ENCODE data around the gene OTUB1. TPM values are rescaled to one million over a fixed set of nuclear protein-coding genes. Genes with fewer than 3 reads are reported as not detected.

The OTUB1 gene
- total RNA-seq, 1 donor from 2014 or later, result 71.0 TPM

- DNase-seq (ENCODE audit: low read depth), result no peak
These were observed 18.3 kb downstream of the OTUB1 start for GRCh38 chr11:64004590-64004984.

DNA sequence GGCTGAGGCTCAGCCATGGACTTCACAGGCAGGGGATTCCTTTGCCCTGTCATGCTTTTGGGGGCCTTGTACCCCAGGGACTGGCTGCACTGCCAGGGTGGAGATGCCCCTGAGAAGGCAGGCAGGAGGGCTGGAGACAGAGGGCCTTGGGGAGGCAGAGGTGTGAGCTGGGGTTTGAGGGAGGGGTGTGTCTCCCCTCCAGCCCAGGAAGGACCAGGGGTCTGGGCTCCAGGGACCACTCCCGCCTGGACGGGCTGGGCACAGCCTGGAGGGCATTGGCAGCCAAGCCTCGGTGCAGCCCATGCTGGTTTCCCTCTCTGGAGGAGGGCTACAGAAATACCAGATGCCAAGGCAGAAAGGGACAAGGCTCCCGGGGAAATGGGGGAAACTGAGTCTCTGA lies 19.5 kb downstream of the OTUB1 start:
- no peak for DNase-seq (ENCODE audit: low read depth)

DNA sequence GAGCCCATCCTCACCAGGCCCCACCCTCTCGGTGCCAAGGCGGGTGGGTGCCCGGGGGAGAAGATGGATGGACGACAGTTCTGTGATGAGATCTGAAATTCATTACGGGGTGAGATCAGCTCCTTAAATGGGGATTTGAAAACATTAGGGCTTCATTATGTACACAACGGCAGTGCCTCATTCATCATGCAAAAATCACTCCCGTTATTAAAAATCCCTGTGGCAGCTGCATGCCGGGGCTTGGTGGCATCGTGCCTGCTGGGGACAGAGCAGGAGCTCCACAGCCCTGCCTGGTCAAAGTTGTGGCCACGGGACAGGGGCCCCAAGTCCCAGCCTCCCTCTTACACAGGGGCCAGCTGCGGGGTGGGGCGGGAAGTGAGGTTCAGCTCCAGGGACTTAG lies 20.2 kb downstream of the OTUB1 start:
- DNase-seq (ENCODE audit: low read depth), result no peak

DNA sequence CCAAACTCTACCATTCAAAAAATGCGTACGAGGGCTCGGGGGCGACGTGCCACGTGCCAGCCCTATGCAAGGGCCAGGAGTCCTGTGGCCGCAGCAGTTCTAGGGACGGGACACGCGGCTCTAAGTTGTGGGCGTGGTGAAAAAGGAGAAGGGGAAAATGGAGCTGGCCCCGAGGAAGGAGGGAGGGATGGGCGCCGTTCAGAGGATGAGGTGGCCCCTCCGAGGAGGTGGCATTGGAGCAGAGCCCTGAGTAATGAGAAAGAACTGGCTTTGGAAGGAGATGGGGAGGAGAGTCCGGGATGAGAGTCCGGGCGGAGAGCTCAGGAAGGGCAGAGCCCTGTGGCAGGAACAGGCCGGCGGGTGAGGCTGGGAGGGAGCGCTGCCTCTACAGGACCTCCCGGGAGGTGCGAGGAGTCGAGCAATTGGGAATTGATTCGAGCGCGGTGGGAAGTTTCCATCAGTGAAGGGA lies 21.0 kb downstream of the OTUB1 start:
- DNase-seq (ENCODE audit: low read depth), result peak; percentile 7

GRCh38 chr11:64007629-64008282 lies 21.5 kb downstream of the OTUB1 start:
- no peak for DNase-seq (ENCODE audit: low read depth)

DNA sequence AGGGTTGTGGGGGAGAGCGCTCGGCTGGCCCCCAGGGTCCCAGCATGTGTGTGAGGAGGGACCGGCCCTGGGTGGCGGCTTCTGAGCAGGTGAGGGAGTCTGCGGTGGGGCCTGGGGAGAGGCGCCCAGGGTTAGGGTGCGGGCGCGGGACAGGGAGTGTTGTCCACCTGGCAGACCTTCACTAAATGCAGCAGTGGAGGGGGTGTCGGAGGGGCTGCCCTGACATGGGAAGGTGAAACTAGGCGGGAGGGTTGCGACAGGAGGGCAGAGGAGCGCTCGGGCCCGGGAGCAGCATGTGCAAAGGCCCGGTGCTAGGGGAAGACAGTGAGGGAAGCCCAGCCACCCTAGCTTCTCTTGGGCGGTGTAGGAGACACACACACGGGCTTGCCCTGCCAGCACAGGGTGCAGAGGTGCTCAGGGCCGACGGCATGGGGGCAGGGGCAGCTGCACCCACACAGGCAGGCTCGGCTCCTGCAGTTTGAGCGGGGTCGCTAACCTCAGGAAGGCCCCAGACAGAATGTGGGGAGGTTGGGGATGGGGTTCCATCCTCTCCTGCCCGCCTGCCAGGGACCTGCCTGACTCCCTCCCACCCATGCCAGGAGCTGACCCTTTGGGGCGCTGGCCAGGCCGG lies 22.2 kb downstream of the OTUB1 start:
- DNase-seq (ENCODE audit: low read depth), result no peak

DNA sequence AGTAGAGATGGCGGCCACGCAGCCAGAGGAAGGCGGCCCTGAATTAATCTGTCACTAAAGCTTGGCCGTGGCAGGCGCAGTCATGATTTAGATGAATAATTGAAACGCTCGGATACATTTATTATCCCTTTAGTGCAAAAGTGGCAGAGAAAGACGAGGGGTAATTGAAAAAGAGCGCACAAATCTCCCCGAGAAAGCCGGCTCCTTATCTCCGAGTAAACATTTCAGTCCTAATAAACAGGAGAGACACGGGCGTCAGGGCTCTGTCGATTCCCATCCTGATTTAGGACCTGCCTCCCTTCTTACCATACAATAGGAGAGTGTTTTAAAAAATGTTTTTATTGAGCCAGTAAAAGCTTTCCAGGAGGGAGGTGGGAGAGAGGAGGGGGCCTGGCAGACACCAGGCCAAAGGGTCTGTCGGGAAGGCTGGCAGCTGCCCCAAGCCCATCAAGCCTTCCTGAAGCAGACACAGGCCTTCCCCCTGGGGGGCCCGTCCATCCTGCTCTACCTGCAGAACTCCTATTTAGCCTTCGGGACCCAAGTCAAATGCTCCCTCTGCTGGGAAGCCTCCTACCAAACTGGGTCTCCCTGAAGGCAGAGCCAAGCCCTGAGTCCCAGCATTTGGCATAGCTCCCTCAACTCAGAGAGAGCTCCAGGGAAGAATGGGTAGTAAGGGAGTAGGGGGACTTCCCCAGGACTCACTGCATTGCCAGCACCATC lies 22.8 kb downstream of the OTUB1 start:
- DNase-seq (ENCODE audit: low read depth), result no peak

GRCh38 chr11:64009710-64010109 lies 23.5 kb downstream of the OTUB1 start:
- no peak for DNase-seq (ENCODE audit: low read depth)

DNA sequence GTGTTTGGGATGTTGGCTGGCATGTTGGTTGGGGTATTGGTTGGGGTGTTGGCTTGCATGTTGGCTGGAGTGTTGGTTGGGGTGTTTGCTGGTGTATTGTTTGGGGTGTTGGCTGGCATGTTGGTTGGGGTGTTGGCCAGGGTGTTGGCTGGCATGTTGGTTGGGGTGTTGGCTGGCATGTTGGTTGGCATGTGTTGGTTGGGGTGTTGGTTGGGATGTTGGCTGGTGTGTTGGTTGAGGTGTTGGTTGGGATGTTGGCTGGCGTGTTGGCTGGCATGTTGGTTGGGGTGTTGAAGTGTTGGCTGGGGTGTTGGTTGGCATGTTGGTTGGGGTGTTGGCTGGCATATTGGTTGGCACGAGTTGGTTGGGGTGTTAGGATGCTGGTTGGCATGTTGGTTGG lies 24.5 kb downstream of the OTUB1 start:
- no peak for DNase-seq (ENCODE audit: low read depth)

DNA sequence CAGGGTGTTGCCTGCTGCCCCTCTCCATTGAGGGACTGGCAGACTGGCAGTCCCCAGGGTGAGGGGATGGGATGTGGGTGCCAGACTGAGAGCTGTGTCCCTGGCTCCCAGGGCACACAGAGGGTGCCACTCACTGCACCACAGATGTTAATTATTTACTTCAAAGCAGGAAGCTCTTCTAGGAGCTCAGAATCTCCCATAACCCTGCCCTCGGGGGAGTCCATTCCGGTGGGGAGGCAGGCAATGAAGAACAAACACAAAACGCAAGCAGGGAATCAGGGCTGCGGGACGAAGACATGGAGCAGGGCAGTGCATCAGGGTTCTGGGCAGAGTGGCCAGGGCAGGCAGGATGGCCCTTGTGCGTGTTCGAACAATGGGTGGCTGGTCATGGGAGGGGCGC lies 25.1 kb downstream of the OTUB1 start:
- peak; percentile 57 for DNase-seq (ENCODE audit: low read depth)

GRCh38 chr11:64013141-64013896 lies 27.1 kb downstream of the OTUB1 start:
- DNase-seq (ENCODE audit: low read depth), result no peak

GRCh38 chr11:64014356-64014755 lies 28.1 kb downstream of the OTUB1 start:
- DNase-seq (ENCODE audit: low read depth), result no peak

DNA sequence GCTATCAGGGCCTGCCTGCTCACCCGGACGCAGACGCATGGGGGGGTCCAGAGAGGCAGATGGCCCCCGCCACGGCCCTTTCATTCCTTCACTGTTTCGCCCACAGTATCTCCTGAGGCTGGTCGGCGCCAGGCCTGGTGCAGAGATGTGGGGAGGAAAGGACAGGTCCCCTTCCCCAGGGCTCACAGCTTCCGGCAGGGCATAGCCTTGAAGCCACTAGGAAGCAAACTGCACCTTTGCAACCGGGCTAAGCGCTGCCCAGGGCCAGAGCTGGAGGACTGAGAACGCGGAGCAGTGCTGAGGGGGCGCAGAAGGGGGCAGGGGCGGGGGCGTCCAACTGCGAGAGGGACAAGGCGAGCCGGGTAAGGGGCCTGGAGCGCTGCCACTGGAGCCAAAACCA lies 29.3 kb downstream of the OTUB1 start:
- DNase-seq (ENCODE audit: low read depth), result no peak

- DNase-seq (ENCODE audit: low read depth), result no peak
These were observed 30.0 kb downstream of the OTUB1 start for GRCh38 chr11:64015935-64016845.

DNA sequence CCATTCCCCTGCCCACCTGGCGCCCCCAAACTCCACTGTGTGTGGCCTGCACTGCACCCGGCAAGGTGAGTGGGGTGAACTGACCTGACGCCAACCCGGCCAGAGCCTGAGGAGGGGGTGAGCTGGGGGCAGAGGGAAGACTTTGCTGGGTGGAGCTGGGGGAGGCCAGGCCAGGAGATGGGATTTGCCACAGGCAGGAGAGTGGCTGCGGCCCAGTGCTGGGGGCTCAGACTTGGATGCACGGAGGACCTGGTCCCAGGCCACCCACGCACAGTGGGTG lies 31.6 kb downstream of the OTUB1 start:
- no peak for DNase-seq (ENCODE audit: low read depth)

DNA sequence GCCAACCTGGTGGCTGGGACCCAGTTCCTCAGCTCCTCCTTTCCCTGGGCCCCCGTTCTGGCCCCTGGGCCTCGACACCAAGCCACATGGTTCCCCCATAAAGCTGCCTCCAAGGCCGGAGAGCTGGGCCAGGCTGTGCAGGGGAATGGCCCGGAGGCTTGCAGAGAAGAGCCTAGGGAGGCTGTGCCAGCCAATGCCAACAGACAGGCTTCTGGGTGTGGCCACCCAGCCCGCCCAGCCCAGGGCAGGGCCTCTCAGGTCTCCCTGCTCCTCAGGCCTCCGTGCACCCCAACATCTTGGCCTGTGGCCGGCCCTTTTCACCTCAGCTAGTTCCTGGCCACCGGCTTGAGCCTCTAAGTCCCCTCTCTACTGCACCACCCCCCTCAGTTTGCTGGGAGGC lies 32.1 kb downstream of the OTUB1 start:
- no peak for DNase-seq (ENCODE audit: low read depth)

GRCh38 chr11:64019106-64020037 lies 33.1 kb downstream of the OTUB1 start:
- no peak for DNase-seq (ENCODE audit: low read depth)

DNA sequence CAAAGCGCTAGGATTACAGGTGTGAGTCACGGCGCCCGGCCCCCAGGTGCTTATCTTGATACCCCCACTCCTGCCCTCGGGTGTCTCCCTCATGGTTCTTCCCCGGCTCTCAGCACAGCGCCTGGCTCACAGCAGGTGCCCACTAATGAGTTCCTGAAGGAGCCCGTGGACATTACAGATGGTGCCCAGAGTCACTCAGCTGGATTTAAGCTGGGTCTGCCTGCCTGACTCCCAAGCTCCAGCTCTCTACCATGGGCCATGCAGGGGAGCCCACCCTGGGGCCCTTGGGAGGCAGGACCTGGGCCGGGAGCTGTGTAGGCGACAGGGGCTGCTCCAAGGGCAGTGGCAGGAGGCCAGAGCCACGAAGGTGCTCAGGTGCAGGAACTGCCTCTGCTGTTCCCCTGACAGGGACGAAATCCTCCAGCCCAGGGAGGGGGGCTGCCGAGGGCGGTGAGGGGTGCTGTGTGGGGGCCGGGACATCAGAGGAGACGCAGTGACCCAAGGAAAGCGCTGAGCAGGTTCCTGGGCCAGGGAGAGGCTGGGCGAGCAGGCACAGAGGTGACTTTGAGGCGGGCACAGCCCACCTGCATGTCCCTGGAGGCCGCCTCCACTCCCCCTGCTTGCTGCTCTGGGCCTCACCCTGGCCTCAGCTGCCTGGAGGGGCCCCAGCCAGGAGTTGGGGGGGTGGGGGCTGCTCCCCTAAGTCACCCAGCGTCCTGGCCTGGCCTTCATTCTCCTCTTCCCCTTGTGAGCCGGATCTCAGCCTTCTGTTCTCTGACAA lies 34.9 kb downstream of the OTUB1 start:
- DNase-seq (ENCODE audit: low read depth), result no peak

DNA sequence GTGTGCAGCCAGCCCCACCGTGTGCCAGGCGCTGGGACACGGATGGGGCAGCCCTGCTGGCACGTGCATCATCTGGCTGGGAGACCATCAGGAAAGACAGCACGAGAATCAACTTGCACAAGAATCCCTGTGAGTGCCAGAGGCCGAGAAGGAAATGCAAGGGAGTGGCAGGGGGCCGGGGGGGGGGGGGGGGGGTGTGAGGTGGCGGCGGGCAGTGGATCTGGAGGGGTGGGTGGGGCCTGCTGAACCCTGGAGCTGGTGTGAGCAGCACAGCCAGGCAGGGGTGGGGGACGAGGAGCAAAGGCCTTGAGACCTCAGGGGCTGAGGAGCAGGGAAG lies 35.5 kb downstream of the OTUB1 start:
- DNase-seq (ENCODE audit: low read depth), result no peak
